GM10248 (cell line): ENCODE data around the gene ZNF626.
"Not testable (repeated sequence)": the region's sequence is repeated elsewhere in the genome, so short reads cannot be mapped to it uniquely, and the experiment has no call there.

Source experiments
- CTCF ChIA-PET: fragments of 300-600 bp; sonication (Branson Sonifier 250); formaldehyde crosslinking; extraction: SDS; loops from one replicate; lab custom pipeline; 2021; ENCODE audit warnings: antibody characterized with exemption; lab: Yijun Ruan, JAX
- POLR2A ChIA-PET: fragments of 350-650 bp; sonication (Branson Sonifier 250); formaldehyde crosslinking; extraction: SDS; loops from one replicate; lab custom pipeline; 2020; ENCODE audit warnings: antibody characterized with exemption; lab: Yijun Ruan, JAX
- DNase-seq: peaks from one replicate; pipeline ENCODE4 v3.0.0; 2012; ENCODE audit errors: extremely low spot score
- CTCF ChIP-seq: IDR thresholded peaks from 2 replicates; pipeline ENCODE4 v1.5.1; 2012; ENCODE audit warnings: mild to moderate bottlenecking, low read depth; ENCODE audit errors: extremely low read depth, missing control alignments, control extremely low read depth

ZNF626 gene

GRCh38 chr19:20661150-20661819 lies at the start of gene ZNF626:
Gene ZNF626, minus strand, starts transcription at chr19:20661571. Its CDS starts 125 bp downstream, at chr19:20661446.
- POLR2A ChIA-PET = interaction anchor here (0.5 to 1.3 kb wide), 2 partner anchors 421 to 861 kb away, joined by 3 to 4 read pairs; partner anchors contain the start of gene ZNF714
- peak; percentile 82 for DNase-seq
- TF ChIP-seq CTCF = no peak
- CTCF ChIA-PET = interaction anchor here (1.1 kb wide), 1 partner anchor 12 kb away, joined by 3 read pairs; no protein-coding TSS in a partner anchor

GRCh38 chr19:20669263-20669662 lies 7.9 kb upstream of the ZNF626 start:
- ChIA-PET POLR2A (no interaction called here), CTCF (interaction anchor here (1.2 kb wide), 1 partner anchor 13 kb away, joined by 4 read pairs; no protein-coding TSS in a partner anchor)
- DNase-seq = no peak
- TF ChIP-seq CTCF = no peak

- ChIA-PET POLR2A (no interaction called here), CTCF (no interaction called here)
- no peak for DNase-seq
- TF ChIP-seq CTCF = no peak
Measured at GRCh38 chr19:20667281-20667680, 5.9 kb upstream of the ZNF626 start.

GRCh38 chr19:20664901-20665781 lies 3.8 kb upstream of the ZNF626 start:
- no peak for TF ChIP-seq CTCF
- no peak for DNase-seq
- POLR2A ChIA-PET = no interaction called here
- CTCF ChIA-PET = no interaction called here

GRCh38 chr19:20664475-20664874 lies 3.1 kb upstream of the ZNF626 start:
- CTCF ChIA-PET, DNase-seq, POLR2A ChIA-PET: not testable (repeated sequence)

- no peak for DNase-seq
- ChIA-PET POLR2A (no interaction called here), CTCF (no interaction called here)
- TF ChIP-seq CTCF = no peak
Measured at GRCh38 chr19:20662421-20663105, 1.2 kb upstream of the ZNF626 start.
